A549 (cell line): Measurements from ENCODE around the gene ICAM5.

Experiments used
- CEBPB ChIP-seq, 2 experiments: fragments of >200 bp in 1 of 2; sonication (Bioruptor Twin) in 1 of 2; formaldehyde crosslinking in 1 of 2; IDR thresholded peaks; 2 replicates each; pipeline ENCODE4 v1.6.1; 2012 to 2016
- CHD2 ChIP-seq: fragments of 150-350 bp; IDR thresholded peaks from 2 replicates; pipeline ENCODE4 v1.6.1; 2014; ENCODE audit warnings: low read length; ENCODE audit not compliant: partially characterized antibody
- CTCF ChIP-seq: fragments of >200 bp; sonication (Bioruptor Twin); formaldehyde crosslinking; IDR thresholded peaks from 3 replicates; pipeline ENCODE4 v1.5.1; 2016
- EP300 ChIP-seq, 2 experiments: fragments of >200 bp; sonication (Bioruptor Twin); formaldehyde crosslinking; IDR thresholded peaks; 2 replicates in 1 of 2; 3 replicates in 1 of 2; pipeline ENCODE4 v1.6.1; 2016 to 2017
- HOXB5 ChIP-seq: fragments of 250-450 bp; sonication (Bioruptor Pico); IDR thresholded peaks from 2 replicates; pipeline ENCODE4 v1.5.0; 2020; ENCODE audit warnings: mild to moderate bottlenecking, moderate library complexity
- KDM5A ChIP-seq: fragments of 200-600 bp; sonication (generic); IDR thresholded peaks from 2 replicates; pipeline ENCODE4 v1.6.1; 2016; ENCODE audit warnings: antibody characterized with exemption, mild to moderate bottlenecking
- MAX ChIP-seq: IDR thresholded peaks from 2 replicates; pipeline ENCODE4 v1.6.1; 2012
- POLR2A ChIP-seq: IDR thresholded peaks from 2 replicates; pipeline ENCODE4 v1.6.1; 2012; ENCODE audit warnings: mild to moderate bottlenecking, low read length
- REST ChIP-seq: fragments of 200-600 bp; sonication (generic); IDR thresholded peaks from 2 replicates; pipeline ENCODE4 v1.6.1; 2016; ENCODE audit warnings: antibody characterized with exemption, mild to moderate bottlenecking, moderate library complexity
- ZFP36 ChIP-seq: fragments of 450-650 bp; IDR thresholded peaks from 2 replicates; pipeline ENCODE4 v1.6.1; 2014; ENCODE audit warnings: borderline replicate concordance; ENCODE audit not compliant: partially characterized antibody

GRCh38 chr19:10299545-10300458 lies 10.1 kb downstream of the ICAM5 start:
- TF ChIP-seq POLR2A = no peak
- TF ChIP-seq KDM5A = no peak
- no peak for TF ChIP-seq CEBPB (IDR thresholded peaks at IDR 0.05)
- no peak for TF ChIP-seq MAX
- TF ChIP-seq CTCF = no peak
- no peak for TF ChIP-seq REST
- no peak for TF ChIP-seq EP300 (IDR thresholded peaks at IDR 0.05)
- no peak for TF ChIP-seq ZFP36
- TF ChIP-seq CHD2 = no peak
- no peak for TF ChIP-seq HOXB5
